Mesendoderm (in vitro differentiated cells): Measurements from ENCODE around the gene GABRB3.

Experiments used
- DNase-seq: peaks from one replicate; pipeline ENCODE4 v3.0.0; 2013
- H2AK5ac ChIP-seq: 2 replicates; pipeline ENCODE4 v1.6.1; 2013; ENCODE audit warnings: low read length, inconsistent platforms
- H2BK120ac ChIP-seq: 2 replicates; pipeline ENCODE4 v1.6.1; 2013; ENCODE audit warnings: low read depth, mild to moderate bottlenecking, low read length, moderate library complexity, mixed read lengths
- H2BK15ac ChIP-seq: replicated peaks from 2 replicates; pipeline ENCODE4 v1.6.1; 2013; ENCODE audit warnings: low read depth, mild to moderate bottlenecking, moderate library complexity
- H2BK5ac ChIP-seq: 2 replicates; pipeline ENCODE4 v1.6.1; 2013; ENCODE audit warnings: low read length, inconsistent platforms
- H3K18ac ChIP-seq: 2 replicates; pipeline ENCODE4 v1.6.1; 2013; ENCODE audit warnings: mild to moderate bottlenecking, low read length, mixed read lengths
- H3K23ac ChIP-seq: one replicate; pipeline ENCODE4 v1.6.1; 2013; ENCODE audit warnings: low read length
- H3K27ac ChIP-seq: 2 replicates; pipeline ENCODE4 v1.5.1; 2013; ENCODE audit warnings: low read depth, mild to moderate bottlenecking, inconsistent platforms, low read length, moderate library complexity
- H3K27me3 ChIP-seq: 2 replicates; pipeline ENCODE4 v1.6.1; 2013; ENCODE audit warnings: low read length, control low read depth, mild to moderate bottlenecking, inconsistent platforms; ENCODE audit not compliant: insufficient read depth, poor library complexity
- H3K36me3 ChIP-seq: 2 replicates; pipeline ENCODE4 v1.6.1; 2013; ENCODE audit warnings: low read length, inconsistent platforms; ENCODE audit not compliant: control insufficient read depth, insufficient read depth
- H3K4ac ChIP-seq: one replicate; pipeline ENCODE4 v1.6.1; 2013; ENCODE audit warnings: low read depth, mild to moderate bottlenecking, low read length, moderate library complexity
- H3K4me1 ChIP-seq: 2 replicates; pipeline ENCODE4 v1.6.1; 2013; ENCODE audit warnings: low read depth, low read length, inconsistent platforms; ENCODE audit not compliant: control insufficient read depth
- H3K4me2 ChIP-seq: 2 replicates; pipeline ENCODE4 v1.6.1; 2013; ENCODE audit warnings: low read length
- H3K4me3 ChIP-seq: 2 replicates; pipeline ENCODE4 v1.5.1; 2013; ENCODE audit warnings: mild to moderate bottlenecking, low read length
- H3K56ac ChIP-seq: one replicate; pipeline ENCODE4 v1.6.1; 2013; ENCODE audit warnings: low read length
- H3K79me1 ChIP-seq: 2 replicates; pipeline ENCODE4 v1.6.1; 2013; ENCODE audit warnings: low read length, inconsistent platforms
- H3K79me2 ChIP-seq: 2 replicates; pipeline ENCODE4 v1.6.1; 2013; ENCODE audit warnings: mild to moderate bottlenecking, low read length; ENCODE audit not compliant: control insufficient read depth, insufficient read depth
- H3K9ac ChIP-seq: 2 replicates; pipeline ENCODE4 v1.6.1; 2013; ENCODE audit warnings: low read length, inconsistent platforms
- H4K5ac ChIP-seq: one replicate; pipeline ENCODE4 v1.6.1; 2013; ENCODE audit warnings: low read length
- H4K8ac ChIP-seq: one replicate; pipeline ENCODE4 v1.6.1; 2013; ENCODE audit warnings: low read depth, mild to moderate bottlenecking, control low read depth, low read length, moderate library complexity
- WGBS: extraction: QIAGEN DNeasy Blood & Tissue Kit; methylation state at CpG from one replicate; pipeline ENCODE4 v1.1.7; 2013; ENCODE audit warnings: low lambda C conversion rate, missing lambda C conversion rate; ENCODE audit not compliant: insufficient coverage; ENCODE audit errors: extremely low coverage; 5-methylcytosine and 5-hydroxymethylcytosine counted together

GABRB3 gene

DNA sequence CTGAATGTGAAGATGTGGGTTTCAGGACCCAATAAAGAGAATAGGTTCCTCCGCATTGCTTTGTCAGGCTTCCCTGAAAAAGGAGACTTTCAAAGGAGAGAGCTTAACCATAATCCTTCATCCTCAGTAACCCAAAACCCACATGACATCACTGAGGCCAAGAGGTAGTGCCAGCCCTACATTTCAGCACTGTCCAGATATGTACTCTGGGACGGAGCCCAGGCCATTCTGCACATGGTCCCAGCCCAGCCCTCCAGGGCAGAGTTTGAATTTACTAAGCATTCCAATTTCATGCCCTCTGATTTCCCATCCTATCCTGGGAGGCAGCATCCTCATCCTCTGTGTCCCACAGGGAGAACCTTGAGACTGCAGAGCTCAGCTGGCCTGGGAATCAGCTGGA lies 210.5 kb downstream of the GABRB3 start:
- no peak overlapping the region for H2BK120ac ChIP-seq
- no peak overlapping the region for H4K8ac ChIP-seq
- no peak overlapping the region for H3K18ac ChIP-seq
- no peaks in the 10 kb centered on the region for H3K79me2 ChIP-seq
- H3K56ac ChIP-seq: no peak overlapping the region
- H3K27me3 ChIP-seq: no peaks in the 10 kb centered on the region
- H3K4me2 ChIP-seq: no peak overlapping the region
- H3K4ac ChIP-seq: no peak overlapping the region
- no peak overlapping the region for H3K23ac ChIP-seq
- no peak overlapping the region for H4K5ac ChIP-seq
- no peaks in the 10 kb centered on the region for H3K36me3 ChIP-seq
- H2AK5ac ChIP-seq: no peak overlapping the region
- H3K79me1 ChIP-seq: peaks cover 2% of the 10 kb centered on the region
- DNase-seq: no peak
- H3K9ac ChIP-seq: no peak overlapping the region
- no peak overlapping the region for H3K27ac ChIP-seq
- H2BK5ac ChIP-seq: no peak overlapping the region
- WGBS: no CpG with 5 or more reads among the region's 2 CpGs
- no peak overlapping the region for H3K4me3 ChIP-seq
- H2BK15ac ChIP-seq: no peak overlapping the region
- no peaks in the 10 kb centered on the region for H3K4me1 ChIP-seq

DNA sequence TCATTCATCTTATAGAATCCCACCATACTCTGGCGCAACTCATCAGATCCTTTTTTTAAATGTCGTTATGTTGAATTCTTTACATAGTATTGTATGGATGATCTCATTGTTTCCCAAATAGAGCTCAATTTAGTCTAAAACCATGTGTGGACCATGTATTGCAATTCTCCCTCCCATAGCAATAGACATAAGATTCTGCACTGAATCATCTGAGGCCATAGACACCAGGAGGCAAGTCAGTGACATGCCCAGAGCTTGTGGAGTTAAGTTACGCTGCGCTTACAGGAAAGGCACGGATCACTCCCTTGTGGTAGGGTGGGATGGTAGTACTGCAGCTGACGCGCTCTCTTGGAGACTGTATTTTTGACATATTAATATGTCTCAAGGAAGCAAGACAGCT lies 211.0 kb downstream of the GABRB3 start:
- H3K36me3 ChIP-seq: no peaks in the 10 kb centered on the region
- no peak overlapping the region for H3K4ac ChIP-seq
- no peak overlapping the region for H3K4me3 ChIP-seq
- no peak overlapping the region for H3K4me2 ChIP-seq
- H3K9ac ChIP-seq: no peak overlapping the region
- no peak overlapping the region for H4K8ac ChIP-seq
- H3K23ac ChIP-seq: no peak overlapping the region
- DNase-seq: no peak
- no peak overlapping the region for H3K56ac ChIP-seq
- H2BK15ac ChIP-seq: no peak overlapping the region
- H2BK120ac ChIP-seq: no peak overlapping the region
- H3K18ac ChIP-seq: no peak overlapping the region
- H3K27ac ChIP-seq: no peak overlapping the region
- H3K27me3 ChIP-seq: no peaks in the 10 kb centered on the region
- H4K5ac ChIP-seq: no peak overlapping the region
- no CpG with 5 or more reads among the region's 7 CpGs for WGBS
- no peaks in the 10 kb centered on the region for H3K79me2 ChIP-seq
- H3K4me1 ChIP-seq: no peaks in the 10 kb centered on the region
- no peak overlapping the region for H2AK5ac ChIP-seq
- H3K79me1 ChIP-seq: peaks cover 2% of the 10 kb centered on the region
- H2BK5ac ChIP-seq: no peak overlapping the region

DNA sequence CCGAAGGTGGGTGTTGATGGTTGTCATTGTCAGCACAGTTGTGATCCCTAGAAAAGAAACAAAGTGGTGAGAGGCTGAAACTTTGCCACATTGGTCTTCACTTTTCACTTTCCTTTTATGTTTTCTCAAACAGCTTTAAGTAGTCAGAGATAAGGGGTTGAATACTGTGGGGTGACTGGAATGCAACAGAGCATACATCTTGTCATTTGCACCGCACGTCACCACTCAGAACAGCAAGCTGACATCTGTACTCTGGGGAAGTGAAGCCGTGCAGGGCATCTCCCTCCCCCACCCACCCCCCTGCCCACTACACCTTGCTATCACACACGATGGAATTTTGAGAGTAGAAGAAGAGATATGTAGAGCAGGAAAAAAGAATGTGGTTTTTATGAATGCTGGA lies 211.7 kb downstream of the GABRB3 start:
- Histone ChIP-seq H3K23ac (no peak overlapping the region), H3K4ac (no peak overlapping the region), H3K27me3 (no peaks in the 10 kb centered on the region), H2AK5ac (no peak overlapping the region), H2BK15ac (no peak overlapping the region), H2BK5ac (no peak overlapping the region), H3K27ac (no peak overlapping the region), H3K4me3 (no peak overlapping the region), H3K56ac (no peak overlapping the region), H2BK120ac (no peak overlapping the region), H3K4me2 (no peak overlapping the region), H3K9ac (no peak overlapping the region), H3K36me3 (no peaks in the 10 kb centered on the region), H3K79me1 (peaks cover 2% of the 10 kb centered on the region), H3K18ac (no peak overlapping the region), H4K8ac (no peak overlapping the region), H3K4me1 (no peaks in the 10 kb centered on the region), H4K5ac (no peak overlapping the region), H3K79me2 (no peaks in the 10 kb centered on the region)
- no peak for DNase-seq
- WGBS: no CpG with 5 or more reads among the region's 5 CpGs

DNA sequence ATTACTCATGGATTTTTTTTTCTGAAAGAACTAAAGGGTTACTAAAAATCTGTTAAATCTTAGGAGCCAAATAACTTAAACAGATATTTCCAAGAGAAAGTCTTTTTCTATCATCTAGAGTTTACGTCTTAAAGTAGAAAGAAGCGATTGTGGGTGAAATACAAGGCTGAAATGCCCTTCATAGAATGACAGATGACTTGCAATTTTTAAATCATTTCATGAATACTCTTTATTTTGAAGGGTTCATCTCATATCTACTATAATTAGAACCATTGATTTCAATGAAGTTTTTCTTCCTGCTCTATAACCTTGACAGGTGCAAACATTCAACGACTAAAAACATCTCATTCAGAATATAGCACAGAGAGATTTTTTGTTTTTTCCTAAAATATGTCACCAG lies 217.0 kb downstream of the GABRB3 start:
- no peak overlapping the region for H3K18ac ChIP-seq
- H3K79me2 ChIP-seq: no peaks in the 10 kb centered on the region
- WGBS: no CpG with 5 or more reads among the region's 3 CpGs
- no peak overlapping the region for H3K56ac ChIP-seq
- H3K23ac ChIP-seq: no peak overlapping the region
- no peak overlapping the region for H3K27ac ChIP-seq
- no peak overlapping the region for H3K4me3 ChIP-seq
- H3K4me1 ChIP-seq: no peaks in the 10 kb centered on the region
- H2BK5ac ChIP-seq: no peak overlapping the region
- no peak overlapping the region for H3K4me2 ChIP-seq
- no peak overlapping the region for H3K4ac ChIP-seq
- no peak overlapping the region for H2BK120ac ChIP-seq
- no peak overlapping the region for H4K8ac ChIP-seq
- no peak for DNase-seq
- H3K9ac ChIP-seq: no peak overlapping the region
- no peak overlapping the region for H2BK15ac ChIP-seq
- no peaks in the 10 kb centered on the region for H3K36me3 ChIP-seq
- H3K79me1 ChIP-seq: peaks cover 1% of the 10 kb centered on the region
- no peak overlapping the region for H4K5ac ChIP-seq
- H3K27me3 ChIP-seq: no peaks in the 10 kb centered on the region
- no peak overlapping the region for H2AK5ac ChIP-seq

DNA sequence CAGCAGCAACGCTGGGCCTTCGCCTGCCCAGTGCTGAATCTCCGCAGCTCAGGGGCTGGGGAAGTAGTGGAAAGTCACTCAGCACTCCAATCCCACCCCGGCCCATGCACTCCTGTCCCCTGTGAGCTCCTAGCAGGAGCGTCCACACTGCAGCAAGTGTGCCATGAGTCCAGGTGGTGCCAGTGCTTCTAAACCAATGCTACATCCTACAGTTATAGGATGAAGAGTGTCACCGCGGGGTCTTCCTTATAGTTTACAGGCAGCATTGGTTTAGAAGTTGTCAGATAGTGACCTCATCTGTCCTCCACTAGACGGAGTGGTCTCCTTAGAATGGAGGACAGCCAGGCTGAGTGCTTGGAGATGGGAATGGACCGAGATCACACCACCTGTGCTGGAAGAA lies 221.4 kb downstream of the GABRB3 start:
- WGBS: no CpG with 5 or more reads among the region's 9 CpGs

DNA sequence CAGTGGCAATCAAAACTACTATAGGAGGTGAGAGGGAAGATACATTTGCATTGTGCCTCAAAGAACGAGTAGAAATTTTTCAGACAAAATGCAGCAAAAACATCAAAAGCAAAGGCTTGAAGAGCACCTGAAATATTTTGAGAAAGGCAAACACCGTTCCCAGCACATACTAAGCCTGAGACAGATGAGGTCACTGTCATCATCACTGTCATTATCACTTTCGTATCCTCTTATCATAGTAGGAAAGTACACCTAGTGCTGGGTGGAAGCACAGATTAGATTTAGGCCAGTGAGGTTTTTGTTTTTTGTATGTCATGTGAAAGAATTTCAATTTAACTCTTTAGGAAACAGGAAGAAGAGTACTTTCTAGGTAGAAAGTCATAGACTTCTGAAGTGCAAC lies 222.0 kb downstream of the GABRB3 start:
- H2BK120ac ChIP-seq: no peak overlapping the region
- no peaks in the 10 kb centered on the region for H3K4me1 ChIP-seq
- H3K36me3 ChIP-seq: peaks cover 4% of the 10 kb centered on the region
- H3K4me2 ChIP-seq: no peak overlapping the region
- no peak overlapping the region for H3K27ac ChIP-seq
- DNase-seq: peak; percentile 40
- no peak overlapping the region for H3K56ac ChIP-seq
- H3K23ac ChIP-seq: no peak overlapping the region
- H3K27me3 ChIP-seq: no peaks in the 10 kb centered on the region
- no peak overlapping the region for H3K18ac ChIP-seq
- no peak overlapping the region for H3K4ac ChIP-seq
- no CpG with 5 or more reads among the region's 3 CpGs for WGBS
- H3K79me2 ChIP-seq: no peaks in the 10 kb centered on the region
- no peak overlapping the region for H4K8ac ChIP-seq
- H3K79me1 ChIP-seq: peaks cover 1% of the 10 kb centered on the region
- no peak overlapping the region for H3K9ac ChIP-seq
- no peak overlapping the region for H3K4me3 ChIP-seq
- no peak overlapping the region for H2AK5ac ChIP-seq
- no peak overlapping the region for H4K5ac ChIP-seq
- no peak overlapping the region for H2BK5ac ChIP-seq
- H2BK15ac ChIP-seq: no peak overlapping the region

More for the DNA sequence above, 221.4 kb downstream of the GABRB3 start:
- no peak overlapping the region for H2BK5ac ChIP-seq
- H4K5ac ChIP-seq: no peak overlapping the region
- H3K27me3 ChIP-seq: no peaks in the 10 kb centered on the region
- H3K4me1 ChIP-seq: no peaks in the 10 kb centered on the region
- no peak overlapping the region for H4K8ac ChIP-seq
- H3K36me3 ChIP-seq: peaks cover 3% of the 10 kb centered on the region
- DNase-seq: no peak
- no peaks in the 10 kb centered on the region for H3K79me2 ChIP-seq
- peaks cover 1% of the 10 kb centered on the region for H3K79me1 ChIP-seq
- H3K4me3 ChIP-seq: no peak overlapping the region
- H3K9ac ChIP-seq: no peak overlapping the region
- no peak overlapping the region for H3K56ac ChIP-seq
- H3K27ac ChIP-seq: no peak overlapping the region
- no peak overlapping the region for H3K4me2 ChIP-seq
- H2AK5ac ChIP-seq: no peak overlapping the region
- H2BK120ac ChIP-seq: no peak overlapping the region
- H2BK15ac ChIP-seq: no peak overlapping the region
- no peak overlapping the region for H3K4ac ChIP-seq
- no peak overlapping the region for H3K23ac ChIP-seq
- H3K18ac ChIP-seq: no peak overlapping the region
